Medulla oblongata (tissue), 1 donor: ENCODE measurements around the gene DNASE2.
"Not testable (repeated sequence)": the region's sequence is repeated elsewhere in the genome, so short reads cannot be mapped to it uniquely, and the experiment has no call there.

ENCODE experiments used
- DNase-seq: peaks from one replicate; pipeline ENCODE4 v3.0.0-alpha.2; 2015; ENCODE audit errors: extremely low spot score

DNASE2 gene, protein sequence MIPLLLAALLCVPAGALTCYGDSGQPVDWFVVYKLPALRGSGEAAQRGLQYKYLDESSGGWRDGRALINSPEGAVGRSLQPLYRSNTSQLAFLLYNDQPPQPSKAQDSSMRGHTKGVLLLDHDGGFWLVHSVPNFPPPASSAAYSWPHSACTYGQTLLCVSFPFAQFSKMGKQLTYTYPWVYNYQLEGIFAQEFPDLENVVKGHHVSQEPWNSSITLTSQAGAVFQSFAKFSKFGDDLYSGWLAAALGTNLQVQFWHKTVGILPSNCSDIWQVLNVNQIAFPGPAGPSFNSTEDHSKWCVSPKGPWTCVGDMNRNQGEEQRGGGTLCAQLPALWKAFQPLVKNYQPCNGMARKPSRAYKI

DNA sequence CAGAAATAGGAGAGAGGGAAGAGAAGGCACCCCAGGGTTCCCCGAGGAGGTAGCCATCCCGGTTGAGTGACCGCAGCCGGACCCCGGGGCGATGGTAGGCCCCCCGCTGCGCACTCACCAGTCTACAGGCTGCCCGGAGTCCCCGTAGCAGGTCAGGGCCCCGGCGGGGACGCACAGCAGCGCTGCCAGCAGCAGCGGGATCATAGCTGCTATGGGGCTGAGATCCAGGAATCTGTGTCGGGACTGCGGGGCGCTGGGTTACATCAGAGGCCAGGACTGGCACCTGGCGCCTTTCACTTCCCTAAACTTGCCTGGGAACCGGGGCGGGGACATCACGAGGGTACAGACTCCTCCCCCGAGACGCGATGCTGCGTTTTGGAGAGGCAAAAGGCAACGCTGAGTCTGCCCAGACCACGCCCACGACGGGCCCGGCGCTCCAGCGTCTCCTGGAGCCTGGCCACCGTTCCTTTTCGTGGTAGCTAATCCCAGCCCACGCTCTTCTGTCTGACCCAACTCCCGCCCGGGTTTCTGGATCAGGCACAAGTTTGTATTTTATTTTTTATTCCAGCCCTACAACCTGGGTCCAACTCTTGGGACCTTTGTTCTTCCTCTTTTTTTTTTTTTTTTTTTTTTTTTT, at the start of gene DNASE2:
Gene DNASE2 (minus strand): TSS at position 278 of the 637 bp plus-strand sequence. CDS start 74 bp downstream, at position 204.
- peak; percentile 92 for DNase-seq

DNA sequence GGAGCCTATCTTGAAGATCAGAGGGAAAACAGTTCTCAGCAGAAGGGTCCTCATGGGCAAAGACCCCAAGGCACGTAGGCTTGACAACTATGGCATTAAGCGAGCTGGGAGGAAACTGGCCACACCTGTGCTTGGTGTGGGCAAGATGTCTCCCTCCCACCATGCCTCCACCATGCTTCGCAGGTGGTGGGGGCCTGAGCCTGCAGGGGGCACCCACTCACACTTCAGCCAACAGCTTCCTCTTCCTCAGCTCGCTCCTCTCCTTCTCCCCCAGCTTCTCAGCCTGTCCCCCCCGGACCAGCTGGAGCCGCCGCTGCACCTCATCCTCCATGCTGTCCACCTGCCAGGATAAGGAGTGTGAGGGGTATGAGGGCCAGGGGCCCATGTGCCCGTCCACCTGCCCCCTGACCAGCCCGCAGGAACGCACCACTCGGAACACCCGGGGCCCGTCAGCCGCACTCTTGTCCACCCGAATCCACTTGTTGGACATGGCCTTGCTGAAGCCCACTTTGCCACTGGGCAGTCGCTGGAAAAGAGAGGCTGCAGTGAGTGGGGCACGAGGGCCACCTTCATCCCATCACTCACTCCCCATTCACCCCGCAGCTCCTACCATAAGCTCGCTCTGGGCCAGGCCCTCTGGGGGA, 48.9 kb upstream of the DNASE2 start:
- no peak for DNase-seq

DNA sequence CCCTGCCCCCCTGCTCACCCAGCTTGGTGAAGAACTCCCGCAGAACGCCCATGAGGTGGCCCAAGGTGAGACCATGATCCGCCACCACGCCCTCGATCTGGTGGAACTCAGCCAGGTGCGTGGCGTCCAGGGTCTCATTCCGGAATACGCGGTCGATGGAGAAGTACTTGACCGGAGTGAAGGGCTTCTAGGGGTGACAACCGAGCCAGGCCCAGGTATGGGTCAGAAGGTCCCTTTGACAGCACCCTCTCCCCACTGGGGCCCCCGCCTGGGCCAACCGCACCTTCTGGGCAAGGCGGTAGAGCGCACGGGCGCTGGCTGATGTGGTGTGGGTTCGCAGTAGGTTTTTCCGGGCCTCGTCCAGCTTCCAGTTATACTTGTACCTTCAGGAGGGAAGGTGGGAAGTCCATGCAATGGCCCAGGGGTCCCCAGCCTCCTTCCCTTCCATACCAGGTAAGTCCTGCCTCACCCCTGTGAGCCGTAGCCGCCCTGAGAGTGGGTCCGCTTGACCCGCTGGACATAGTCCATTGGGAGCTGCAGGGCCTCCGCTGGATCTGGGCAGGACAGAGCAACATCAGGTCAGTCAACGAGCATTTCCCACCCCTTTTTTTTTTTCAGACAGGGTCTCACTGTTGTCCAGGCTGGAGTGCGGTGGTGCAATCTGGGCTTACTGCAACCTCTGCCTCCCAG, 43.5 kb upstream of the DNASE2 start:
- DNase-seq: no peak

DNA sequence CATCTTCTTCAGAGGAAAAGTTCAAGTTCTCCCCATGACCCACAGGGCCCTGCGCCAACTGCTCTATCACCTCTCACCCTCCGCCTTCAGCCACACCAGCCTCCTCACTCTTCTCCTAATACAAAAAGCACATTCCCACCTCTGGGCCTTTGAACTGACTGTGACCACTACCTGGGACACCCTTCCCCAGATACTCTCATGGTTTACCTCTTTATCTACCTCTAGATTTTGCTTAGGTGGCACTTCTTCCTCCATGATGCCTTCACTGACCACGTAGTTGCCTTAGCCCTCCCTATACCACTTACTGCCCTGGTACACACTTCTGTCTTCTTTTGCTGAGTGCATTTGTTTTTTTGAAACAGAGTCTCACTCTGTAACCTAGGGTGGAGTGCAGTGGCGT, 41.7 kb upstream of the DNASE2 start:
- DNase-seq: no peak

DNA sequence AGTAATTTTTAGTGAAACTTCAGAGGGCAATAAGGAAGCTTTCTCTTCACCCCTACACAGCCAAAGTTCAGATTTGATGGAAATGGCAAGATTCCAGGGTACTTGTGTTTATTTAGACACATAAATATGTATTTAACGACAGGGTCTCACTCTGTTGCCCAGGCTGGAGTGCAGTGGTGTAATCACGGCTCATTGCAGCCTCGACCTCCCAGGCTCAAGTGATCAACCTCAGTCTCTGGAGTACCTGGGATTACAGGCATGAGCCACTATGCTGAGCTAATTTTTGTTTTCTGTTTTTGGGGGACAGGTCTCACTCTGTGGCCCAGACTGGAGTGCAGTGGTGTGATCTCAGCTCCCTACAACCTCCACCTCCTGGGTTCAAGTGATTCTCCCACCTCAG, 39.8 kb upstream of the DNASE2 start:
- DNase-seq: no peak

DNA sequence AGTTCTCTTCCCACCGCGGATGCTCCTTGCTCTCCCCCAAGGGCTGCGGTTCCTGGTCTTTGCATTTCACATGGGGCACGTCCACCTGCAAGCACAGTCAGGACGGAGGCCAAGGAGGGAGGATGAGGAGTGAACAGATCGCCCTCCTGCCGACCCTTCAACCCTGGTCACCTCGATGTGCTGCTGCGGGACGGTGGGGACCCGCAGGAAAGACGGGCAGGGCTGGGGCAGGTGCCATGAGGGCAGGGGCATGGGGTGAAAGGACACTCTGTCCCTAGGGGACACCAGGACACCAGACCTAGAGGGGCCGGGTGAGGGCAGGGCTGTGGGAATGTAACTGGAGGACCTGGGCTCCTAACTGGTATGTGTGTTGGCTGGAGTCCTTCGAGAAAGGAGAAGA, 37.0 kb upstream of the DNASE2 start:
- DNase-seq: no peak

DNA sequence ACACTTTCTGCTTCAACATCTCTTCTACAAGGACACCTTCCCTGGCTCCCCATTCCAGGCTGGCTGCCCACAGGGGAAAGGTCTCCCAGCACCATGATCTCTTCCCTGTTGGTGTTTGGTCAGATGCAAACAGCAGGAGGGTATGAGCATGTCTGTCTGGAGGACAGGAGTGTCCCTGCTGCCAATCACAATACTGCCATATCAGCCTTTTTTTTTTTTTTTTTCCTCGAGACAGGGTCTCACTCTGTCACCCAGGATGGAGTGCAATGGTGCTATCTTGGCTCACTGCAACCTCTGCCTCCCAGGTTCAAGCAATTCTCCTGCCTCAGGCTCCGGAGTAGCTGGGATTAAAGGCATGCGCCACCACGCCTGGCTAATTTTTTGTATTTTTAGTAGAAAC, 34.6 kb upstream of the DNASE2 start:
- not testable (repeated sequence) for DNase-seq

DNA sequence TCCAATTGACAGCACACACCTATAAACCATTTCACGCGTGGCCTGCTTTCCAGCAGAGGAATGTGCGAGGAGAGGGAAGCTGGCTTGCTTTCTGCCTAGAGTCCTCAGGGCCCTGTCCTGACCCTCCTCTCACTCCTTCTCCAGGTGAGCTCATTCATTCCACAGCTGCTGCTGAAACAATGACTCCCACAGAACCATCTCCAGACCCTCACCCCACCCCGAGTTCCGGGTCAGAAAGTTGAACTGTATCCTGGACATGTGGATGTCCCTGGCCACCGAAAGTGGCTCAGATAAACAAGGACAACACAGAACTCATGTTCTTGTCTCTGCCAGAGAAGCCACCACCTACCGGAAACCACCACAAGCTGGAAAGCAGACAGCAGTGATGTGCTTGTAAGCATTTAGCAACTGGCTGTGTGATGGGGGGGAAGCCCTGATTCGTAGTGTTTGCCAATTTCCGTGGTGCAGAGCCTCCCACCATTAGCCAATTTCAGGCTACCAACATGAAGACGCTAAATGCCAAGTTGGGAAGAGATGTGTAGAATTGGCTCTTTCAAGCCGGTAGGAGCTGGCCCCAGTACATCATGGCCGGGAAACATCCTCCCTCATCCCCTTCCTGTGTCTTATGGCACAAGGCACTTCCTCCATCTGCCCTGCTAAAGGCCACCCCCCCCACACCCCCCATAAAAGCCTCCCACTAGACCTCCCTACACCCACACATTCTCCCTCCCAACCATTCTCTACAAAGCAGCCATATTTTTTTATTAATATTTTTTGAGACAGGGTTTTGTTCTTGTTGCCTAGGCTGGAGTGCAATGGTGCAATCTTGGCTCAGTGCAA, 32.8 kb upstream of the DNASE2 start:
- DNase-seq: peak; percentile 60

DNA sequence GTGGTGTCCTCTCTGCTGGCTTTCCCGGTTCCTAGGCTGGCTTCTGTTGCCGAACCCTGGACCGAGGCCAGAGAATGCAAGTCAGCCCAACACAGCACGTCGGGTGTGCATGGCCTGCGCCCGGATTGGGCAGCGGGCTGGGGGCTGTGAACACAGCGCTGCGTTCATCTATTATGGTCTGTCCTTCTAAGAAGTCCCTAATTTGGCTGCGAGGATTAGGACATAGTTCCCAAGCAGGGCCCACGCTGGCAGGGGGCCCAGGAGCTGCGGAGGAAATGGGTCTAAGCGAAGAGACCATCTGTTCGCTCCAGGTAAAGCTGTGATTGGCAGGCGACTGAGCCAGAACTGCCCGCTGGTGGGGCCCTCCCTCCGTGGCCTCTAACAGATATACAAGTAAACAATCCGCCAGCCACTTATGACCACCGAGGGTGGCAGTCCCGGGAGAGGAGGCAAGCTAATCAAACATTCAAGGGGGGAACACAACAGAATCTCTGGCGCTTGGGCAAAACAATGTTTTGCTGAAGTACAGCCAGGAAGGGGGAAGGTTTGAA, 31.8 kb upstream of the DNASE2 start:
- DNase-seq: peak; percentile 87

DNA sequence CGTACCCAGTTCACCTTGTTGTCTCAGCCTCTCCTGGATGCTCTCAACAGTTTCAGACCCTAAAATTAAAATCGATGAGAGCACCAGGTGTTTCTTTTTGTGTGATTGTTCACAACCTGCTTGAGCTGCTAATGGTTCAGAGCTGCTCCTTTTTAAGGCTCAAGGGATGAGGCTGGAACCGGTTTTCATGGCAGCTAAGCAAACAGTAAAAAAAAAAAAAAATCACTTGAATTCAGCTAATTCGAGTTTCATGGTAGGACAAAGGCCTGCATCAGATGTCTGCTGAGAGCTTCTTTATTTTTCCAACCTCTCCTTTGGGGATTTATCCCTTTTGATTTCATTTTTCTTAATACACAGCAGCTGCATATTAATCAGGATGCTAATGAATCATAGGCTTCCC, 31.3 kb upstream of the DNASE2 start:
- no peak for DNase-seq

DNA sequence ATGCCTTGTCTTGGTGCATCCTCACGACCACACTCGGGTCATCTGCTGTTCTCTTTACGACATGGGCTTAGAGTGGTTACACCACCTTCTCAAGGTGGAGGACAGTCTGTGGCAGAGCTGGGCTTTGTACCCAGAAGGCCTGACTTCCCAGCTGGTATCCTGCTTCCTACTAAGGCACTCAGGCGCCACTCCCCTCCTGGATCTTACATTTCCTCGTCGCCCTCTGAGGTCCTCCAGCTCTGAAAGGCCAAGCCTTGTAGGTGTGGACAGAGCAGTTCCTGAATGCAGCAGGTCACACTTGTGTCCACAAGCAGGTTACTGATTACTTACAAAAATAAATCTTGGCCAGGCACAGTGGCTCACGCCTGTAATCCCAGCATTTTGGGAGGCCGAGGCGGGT, 25.9 kb upstream of the DNASE2 start:
- no peak for DNase-seq

DNA sequence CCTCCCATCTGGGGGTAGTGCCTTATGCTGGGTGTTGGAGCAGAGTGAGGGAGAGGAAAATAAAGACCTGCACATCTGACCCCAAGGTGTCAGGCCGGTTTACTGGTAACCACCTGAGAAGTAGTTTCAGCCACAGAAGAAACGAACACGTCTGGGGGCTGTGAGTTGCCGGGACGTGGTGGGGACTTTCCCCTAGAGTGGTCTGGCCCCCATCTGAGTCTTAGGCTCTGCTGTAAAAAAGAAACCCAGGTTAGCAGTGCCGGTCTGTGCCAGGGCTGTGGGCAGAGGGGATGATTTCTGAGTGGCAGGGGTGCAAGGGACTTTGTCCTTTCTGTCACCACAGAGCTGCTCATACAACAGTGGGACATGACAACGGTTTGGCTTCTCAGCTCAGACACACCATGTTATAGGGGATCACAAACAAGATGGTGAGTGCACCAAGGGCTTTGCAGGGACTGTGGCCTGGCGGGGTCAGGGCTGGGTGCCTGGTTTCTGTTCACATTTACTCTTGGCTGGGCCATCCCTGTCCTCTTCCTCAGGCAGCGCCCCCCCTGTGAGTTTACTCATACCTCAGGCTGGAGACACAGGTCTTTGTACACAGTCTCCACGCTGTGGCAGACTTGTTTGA, 18.8 kb upstream of the DNASE2 start:
- DNase-seq: no peak

DNA sequence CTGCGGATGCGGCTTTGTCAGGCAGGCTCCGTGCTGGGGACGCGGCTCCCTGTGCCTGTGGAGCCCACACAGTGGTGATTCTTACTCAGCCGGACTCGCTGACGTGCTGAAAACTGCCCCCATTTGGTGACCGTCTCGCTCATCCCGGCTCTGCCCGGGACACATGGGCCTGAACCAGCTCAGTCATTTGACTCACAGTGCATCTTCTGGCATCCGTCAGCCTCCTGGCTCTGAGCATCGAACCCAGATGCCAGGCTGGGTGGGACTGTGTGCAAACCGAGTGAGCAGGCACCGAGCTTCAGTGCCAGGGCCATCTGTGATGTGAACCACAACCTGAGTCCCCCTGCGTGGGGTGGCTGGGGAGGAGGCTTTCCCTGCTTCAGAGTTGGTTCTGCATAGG, 15.2 kb upstream of the DNASE2 start:
- DNase-seq: no peak

DNA sequence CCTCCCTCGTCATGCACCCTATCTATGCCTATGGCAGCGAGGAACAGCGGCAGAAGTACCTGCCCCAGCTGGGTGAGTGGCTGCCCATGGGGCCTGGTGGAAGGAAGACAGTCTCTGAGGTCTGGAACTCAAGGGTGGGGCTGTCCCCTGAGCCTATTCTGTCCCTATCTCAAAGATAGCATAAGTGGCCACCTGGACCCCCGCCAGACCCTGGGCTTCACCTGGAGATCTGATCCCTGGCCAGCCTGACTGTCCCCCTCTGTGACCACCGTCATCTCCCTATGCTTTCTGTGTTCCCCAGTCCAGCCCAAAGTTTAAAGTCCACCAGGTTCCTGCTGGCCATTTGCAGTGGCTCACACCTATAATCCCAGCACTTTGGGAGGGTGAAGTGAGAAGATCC, 12.3 kb upstream of the DNASE2 start:
- DNase-seq: no peak

DNA sequence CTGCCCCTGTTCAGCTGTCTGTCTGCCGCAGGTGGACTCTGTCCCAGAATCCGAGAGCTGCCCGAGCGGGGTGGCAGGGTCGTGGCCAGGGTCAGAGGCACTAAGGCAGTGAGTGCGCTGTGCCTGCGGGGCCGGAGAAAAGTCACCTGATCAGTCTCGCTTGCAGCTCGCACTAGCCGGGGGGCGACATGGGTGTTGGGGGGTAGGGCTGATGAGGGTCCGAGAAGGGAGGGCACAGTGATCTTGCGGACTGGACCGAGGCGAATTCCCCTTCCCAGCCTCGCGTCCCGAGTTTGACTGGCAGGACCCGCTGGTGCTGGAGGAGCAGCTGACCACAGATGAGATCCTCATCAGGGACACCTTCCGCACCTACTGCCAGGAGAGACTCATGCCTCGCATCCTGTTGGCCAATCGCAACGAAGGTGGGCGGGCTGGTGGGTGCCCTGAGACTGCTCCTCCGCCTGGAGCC, 10.3 kb upstream of the DNASE2 start:
- DNase-seq: no peak

DNA sequence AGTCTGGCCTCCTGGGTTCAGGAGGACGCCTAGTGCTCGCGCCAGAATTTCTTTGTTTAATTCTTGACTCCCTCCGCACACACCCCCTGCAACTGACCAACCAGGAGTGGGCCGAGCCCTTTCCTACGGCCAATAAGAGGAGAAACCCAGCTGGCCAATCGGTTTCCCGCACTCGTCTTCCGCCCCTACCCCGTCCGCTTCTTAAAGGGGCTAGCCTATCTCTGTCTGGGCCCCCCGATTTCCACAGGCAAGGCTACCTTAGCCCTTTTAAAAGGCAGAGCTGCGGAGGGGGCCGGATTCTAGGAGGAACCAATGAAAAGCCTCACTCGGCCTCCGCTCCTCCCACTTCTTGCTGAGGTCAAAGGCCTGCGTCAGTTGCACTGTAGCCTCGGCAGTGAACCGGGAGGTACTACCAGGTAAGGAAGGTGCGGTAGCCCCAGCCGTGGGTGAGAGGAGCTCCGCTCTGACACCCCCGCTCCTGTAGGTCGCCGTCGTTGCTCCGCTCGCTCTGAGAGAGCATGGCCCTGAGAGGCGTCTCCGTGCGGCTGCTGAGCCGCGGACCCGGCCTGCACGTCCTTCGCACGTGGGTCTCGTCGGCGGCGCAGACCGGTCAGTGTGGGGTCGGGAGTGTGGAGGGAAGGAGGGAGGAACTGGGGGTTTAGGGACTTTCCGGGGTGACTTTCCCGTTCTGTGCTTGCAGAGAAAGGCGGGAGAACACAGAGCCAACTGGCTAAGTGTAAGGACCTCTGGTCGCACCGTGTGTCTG, 9.7 kb upstream of the DNASE2 start, which contains the start of gene GCDH:
Gene GCDH (plus strand): TSS at position 374 of the 766 bp plus-strand sequence. CDS start 145 bp downstream, at position 519.
- peak; percentile 100 for DNase-seq

DNA sequence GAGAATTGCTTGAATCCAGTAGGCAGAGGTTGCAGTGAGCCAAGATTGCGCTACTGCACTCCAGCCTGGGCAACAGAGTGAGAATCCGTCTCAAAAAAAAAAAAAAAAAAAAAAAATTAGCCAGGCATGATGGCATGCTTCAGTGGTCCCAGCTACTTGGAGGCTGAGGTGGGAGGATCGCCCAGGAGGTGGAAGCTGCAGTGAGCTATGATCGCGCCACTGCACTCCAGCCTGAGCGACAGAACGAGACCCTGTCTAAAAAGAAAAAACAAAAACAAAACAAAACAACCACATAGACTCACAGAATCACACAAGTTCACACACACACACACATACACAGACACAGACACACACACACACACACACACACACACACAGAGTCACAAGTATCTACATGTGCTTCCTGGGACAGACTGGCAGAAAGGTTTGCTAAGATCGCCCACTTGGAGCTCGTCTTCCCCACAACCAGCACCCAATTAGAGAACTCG, 9.1 kb upstream of the DNASE2 start:
- not testable (repeated sequence) for DNase-seq

DNA sequence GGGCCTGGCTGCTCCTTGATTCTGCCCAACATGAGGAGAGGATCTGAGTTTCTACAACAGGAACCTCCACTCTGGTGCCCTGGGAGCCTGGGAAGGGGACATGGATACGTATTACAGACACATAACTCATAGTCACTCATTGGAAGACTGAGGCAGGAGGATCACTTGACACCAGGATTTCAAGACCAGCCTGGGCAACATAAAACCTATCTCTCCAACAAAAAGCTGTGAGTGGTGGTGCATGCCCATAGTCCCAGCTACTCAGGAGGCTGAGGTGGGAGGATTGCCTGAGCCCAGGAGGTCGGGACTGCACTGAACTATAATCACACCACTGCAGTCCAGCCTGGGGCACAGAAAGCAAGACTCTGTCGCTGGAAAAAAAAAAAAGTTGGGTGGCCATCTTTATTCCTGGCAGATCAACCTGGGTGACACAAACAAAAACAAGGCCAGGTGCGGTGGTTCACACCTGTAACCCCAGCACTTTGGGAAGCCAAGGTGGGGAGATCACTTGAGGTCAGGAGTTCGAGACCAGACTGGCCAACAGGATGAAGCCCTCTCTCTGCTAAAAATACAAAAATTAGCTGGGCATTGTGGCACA, 6.9 kb upstream of the DNASE2 start:
- DNase-seq: no peak
